ENCODE data around the gene CCDC50.

The CCDC50 gene

DNA sequence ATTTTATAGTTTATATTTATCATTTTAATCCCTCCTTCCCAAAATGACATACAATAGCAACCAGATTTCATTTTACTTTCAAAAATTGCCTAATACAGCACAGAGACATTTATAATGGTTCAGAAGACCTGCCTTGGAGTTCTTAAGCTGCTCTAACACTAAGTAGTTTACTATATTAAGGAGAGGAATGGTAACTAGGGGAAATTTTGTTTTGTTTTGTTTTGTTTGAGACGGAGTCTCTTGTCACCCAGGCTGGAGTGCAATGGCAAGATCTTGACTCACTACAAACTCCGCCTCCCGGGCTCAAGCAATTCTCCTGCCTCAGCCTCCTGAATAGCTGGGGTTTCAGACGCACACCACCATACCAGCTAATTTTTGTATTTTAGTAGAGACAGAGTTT, 22.8 kb upstream of the CCDC50 start:
- Histone ChIP-seq H3K27me3 (ENCODE audit: insufficient read depth, poor library complexity, severe bottlenecking) (no peaks in the 10 kb centered on the region), H3K4me3 (replicated peaks; ENCODE audit: insufficient read depth, low read length) (no peak overlapping the region), H3K27ac (replicated peaks) (no peak overlapping the region)
- no peak for TF ChIP-seq REST (IDR thresholded peaks at IDR 0.05; ENCODE audit: insufficient replicate concordance, low read depth)
- TF ChIP-seq POLR2AphosphoS5 (IDR thresholded peaks at IDR 0.05; ENCODE audit: low read depth), result no peak
- no peak for TF ChIP-seq GABPA (IDR thresholded peaks at IDR 0.05; ENCODE audit: low read depth)
- TF ChIP-seq, protein P1, sequence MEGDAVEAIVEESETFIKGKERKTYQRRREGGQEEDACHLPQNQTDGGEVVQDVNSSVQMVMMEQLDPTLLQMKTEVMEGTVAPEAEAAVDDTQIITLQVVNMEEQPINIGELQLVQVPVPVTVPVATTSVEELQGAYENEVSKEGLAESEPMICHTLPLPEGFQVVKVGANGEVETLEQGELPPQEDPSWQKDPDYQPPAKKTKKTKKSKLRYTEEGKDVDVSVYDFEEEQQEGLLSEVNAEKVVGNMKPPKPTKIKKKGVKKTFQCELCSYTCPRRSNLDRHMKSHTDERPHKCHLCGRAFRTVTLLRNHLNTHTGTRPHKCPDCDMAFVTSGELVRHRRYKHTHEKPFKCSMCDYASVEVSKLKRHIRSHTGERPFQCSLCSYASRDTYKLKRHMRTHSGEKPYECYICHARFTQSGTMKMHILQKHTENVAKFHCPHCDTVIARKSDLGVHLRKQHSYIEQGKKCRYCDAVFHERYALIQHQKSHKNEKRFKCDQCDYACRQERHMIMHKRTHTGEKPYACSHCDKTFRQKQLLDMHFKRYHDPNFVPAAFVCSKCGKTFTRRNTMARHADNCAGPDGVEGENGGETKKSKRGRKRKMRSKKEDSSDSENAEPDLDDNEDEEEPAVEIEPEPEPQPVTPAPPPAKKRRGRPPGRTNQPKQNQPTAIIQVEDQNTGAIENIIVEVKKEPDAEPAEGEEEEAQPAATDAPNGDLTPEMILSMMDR (IDR thresholded peaks at IDR 0.05; ENCODE audit: insufficient read depth, low read length), result no peak
- no peak for TF ChIP-seq SPI1 (IDR thresholded peaks at IDR 0.05; ENCODE audit: borderline replicate concordance, low read depth)
- no peak for DNase-seq (ENCODE audit: low read depth in 1 of 2, low spot score in 1 of 2)

DNA sequence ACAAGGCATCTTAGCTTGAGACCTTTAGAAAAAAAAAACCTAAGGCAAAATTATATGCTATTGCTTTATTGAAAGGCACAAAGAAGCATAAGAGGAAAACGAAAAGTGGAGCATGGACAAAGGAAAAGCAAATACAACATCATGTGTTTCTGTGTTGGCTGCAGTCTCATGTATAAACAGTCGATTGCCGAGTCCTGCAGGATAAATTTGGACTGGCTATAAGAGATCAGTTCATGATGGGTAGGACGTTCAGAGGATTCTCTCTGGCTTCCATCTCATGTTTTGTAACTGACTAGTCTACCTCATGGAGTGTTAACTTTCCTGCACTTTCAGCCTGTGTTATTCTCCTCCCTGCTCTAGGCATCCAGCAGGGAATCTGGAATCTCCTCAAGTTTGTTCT, 21.9 kb upstream of the CCDC50 start:
- Histone ChIP-seq H3K27ac (replicated peaks) (no peak overlapping the region), H3K4me3 (replicated peaks; ENCODE audit: insufficient read depth, low read length) (no peak overlapping the region), H3K27me3 (ENCODE audit: insufficient read depth, poor library complexity, severe bottlenecking) (no peaks in the 10 kb centered on the region)
- DNase-seq (ENCODE audit: low read depth in 1 of 2, low spot score in 1 of 2), result no peak
- TF ChIP-seq SPI1 (IDR thresholded peaks at IDR 0.05; ENCODE audit: borderline replicate concordance, low read depth) (no peak), GABPA (IDR thresholded peaks at IDR 0.05; ENCODE audit: low read depth) (no peak), REST (IDR thresholded peaks at IDR 0.05; ENCODE audit: insufficient replicate concordance, low read depth) (no peak), POLR2AphosphoS5 (IDR thresholded peaks at IDR 0.05; ENCODE audit: low read depth) (no peak)
- TF ChIP-seq, protein P1 (IDR thresholded peaks at IDR 0.05; ENCODE audit: insufficient read depth, low read length), result no peak

GRCh38 chr3:191313296-191313695, 15.9 kb upstream of the CCDC50 start:
- TF ChIP-seq GABPA (IDR thresholded peaks at IDR 0.05; ENCODE audit: low read depth) (no peak), SPI1 (IDR thresholded peaks at IDR 0.05; ENCODE audit: borderline replicate concordance, low read depth) (no peak), POLR2AphosphoS5 (IDR thresholded peaks at IDR 0.05; ENCODE audit: low read depth) (no peak), REST (IDR thresholded peaks at IDR 0.05; ENCODE audit: insufficient replicate concordance, low read depth) (no peak)
- TF ChIP-seq, protein P1 (IDR thresholded peaks at IDR 0.05; ENCODE audit: insufficient read depth, low read length), result no peak
- no peak for DNase-seq (ENCODE audit: low read depth in 1 of 2, low spot score in 1 of 2)
- no peak overlapping the region for H3K27ac ChIP-seq (replicated peaks)
- H3K27me3 ChIP-seq (ENCODE audit: insufficient read depth, poor library complexity, severe bottlenecking), result no peaks in the 10 kb centered on the region
- no peak overlapping the region for H3K4me3 ChIP-seq (replicated peaks; ENCODE audit: insufficient read depth, low read length)
